ENCODE measurements around the gene OLFM4.
"Not testable (repeated sequence)": the region's sequence is repeated elsewhere in the genome, so short reads cannot be mapped to it uniquely, and the experiment has no call there.

OLFM4 gene

DNA sequence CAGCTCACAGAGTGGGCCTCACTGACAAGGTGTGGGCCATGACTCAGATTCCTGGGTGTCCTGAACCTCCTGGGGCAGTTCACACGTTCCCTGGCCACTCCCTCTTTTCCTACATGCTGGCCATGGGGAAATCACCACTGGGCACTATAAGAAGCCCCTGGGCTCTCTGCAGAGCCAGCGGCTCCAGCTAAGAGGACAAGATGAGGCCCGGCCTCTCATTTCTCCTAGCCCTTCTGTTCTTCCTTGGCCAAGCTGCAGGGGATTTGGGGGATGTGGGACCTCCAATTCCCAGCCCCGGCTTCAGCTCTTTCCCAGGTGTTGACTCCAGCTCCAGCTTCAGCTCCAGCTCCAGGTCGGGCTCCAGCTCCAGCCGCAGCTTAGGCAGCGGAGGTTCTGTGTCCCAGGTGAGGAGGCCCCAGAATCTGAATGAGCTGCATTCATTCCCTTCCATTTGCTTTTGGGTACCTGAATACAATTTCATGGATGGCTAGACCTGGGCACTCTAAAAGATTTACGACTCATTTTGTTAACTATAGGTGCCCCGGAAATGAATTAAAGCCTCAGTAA, at the start of gene OLFM4:
OLFM4 (plus strand) TSS at position 177 of the 567 bp plus-strand sequence; CDS start at position 201, 24 bp downstream.
- DNase-seq (ENCODE audit: low read depth in 2 of 2): no peak

GRCh38 chr13:52978989-52979388, 49.6 kb upstream of the OLFM4 start:
- no peak for DNase-seq (ENCODE audit: low read depth in 2 of 2)

DNA sequence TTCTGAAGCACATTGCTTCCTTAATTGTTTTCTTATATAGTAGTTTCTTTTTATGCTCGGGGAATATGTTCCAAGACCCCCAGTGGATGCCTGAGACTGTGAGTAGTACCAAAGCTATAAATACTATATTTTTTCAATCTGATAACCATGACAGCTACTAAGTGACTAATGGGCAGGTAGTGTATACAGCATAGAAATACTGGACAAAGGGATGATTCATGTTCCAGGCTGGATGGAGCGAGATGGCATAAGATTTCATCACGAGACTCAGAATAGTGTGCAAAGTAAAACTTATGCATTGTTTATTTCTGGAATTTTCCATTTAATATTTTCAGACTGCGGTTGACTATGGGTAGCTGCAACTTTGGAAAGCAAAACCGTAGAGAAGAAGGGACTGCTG, 47.9 kb upstream of the OLFM4 start:
- DNase-seq (ENCODE audit: low read depth in 2 of 2): no peak

DNA sequence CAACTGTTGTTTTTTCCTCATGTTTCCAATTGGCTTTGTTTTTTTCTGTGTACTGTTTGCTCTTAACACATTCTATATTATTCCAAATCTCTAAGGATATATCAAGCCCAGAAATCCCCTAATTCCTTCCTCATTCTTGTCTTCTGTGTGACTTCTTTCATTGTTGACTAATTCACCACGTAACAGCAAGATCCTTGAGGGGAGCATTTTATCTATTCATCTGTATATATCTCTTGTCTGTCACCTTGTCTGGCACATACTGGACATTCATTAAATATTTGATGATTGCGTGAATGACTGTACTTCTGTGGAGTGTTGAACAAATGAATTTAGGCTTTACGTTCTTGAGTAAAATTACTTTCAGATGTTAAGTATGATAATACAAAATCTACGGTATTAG, 44.8 kb upstream of the OLFM4 start:
- DNase-seq (ENCODE audit: low read depth in 2 of 2): no peak

- no peak for DNase-seq (ENCODE audit: low read depth in 2 of 2)
Measured at GRCh38 chr13:52984881-52985363, 43.7 kb upstream of the OLFM4 start.

- no peak for DNase-seq (ENCODE audit: low read depth in 2 of 2)
Measured at GRCh38 chr13:52991344-52992020, 37.1 kb upstream of the OLFM4 start.

- no peak for DNase-seq (ENCODE audit: low read depth in 2 of 2)
Measured at GRCh38 chr13:52992110-52992509, 36.5 kb upstream of the OLFM4 start.

GRCh38 chr13:52994051-52994450, 34.6 kb upstream of the OLFM4 start:
- no peak for DNase-seq (ENCODE audit: low read depth in 2 of 2)

DNA sequence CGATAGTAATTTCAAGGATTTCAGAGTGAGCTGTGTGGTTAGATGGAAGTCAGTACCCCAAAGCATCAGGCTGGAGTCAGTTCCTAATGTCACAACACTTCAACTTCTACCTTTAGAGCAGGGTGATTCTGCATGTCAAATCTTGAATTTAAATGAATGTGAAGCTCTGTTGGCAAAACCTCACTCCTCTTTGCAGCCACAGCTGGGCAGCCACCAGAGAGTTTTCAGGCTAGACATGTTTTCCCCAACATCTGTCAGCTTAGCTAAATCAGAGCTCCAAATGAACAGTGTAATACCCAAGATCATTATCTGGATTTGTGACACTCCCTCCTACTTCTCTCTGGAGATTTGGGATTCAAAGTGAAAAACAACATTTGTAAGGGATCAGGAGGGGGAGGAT, 33.7 kb upstream of the OLFM4 start:
- DNase-seq (ENCODE audit: low read depth in 2 of 2): no peak

DNA sequence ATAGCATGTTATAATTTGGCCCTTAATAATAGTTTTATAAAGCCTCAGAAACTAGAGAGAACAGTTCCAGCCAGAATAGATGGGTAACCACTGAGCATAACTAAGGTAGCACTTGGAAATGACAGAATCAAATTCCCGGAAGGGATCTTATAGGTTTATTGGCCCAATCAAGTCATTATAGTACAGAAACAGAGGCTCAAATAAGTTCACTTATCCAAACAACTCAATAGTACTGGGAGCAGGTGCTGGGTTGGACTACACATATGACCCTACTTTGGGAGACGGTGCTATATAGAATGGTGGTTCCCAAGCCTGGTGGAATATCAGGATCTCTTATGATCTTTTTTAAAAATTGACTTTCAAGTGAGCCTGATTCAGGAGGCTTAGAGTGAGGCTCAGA, 32.7 kb upstream of the OLFM4 start:
- DNase-seq (ENCODE audit: low read depth in 2 of 2): no peak

DNA sequence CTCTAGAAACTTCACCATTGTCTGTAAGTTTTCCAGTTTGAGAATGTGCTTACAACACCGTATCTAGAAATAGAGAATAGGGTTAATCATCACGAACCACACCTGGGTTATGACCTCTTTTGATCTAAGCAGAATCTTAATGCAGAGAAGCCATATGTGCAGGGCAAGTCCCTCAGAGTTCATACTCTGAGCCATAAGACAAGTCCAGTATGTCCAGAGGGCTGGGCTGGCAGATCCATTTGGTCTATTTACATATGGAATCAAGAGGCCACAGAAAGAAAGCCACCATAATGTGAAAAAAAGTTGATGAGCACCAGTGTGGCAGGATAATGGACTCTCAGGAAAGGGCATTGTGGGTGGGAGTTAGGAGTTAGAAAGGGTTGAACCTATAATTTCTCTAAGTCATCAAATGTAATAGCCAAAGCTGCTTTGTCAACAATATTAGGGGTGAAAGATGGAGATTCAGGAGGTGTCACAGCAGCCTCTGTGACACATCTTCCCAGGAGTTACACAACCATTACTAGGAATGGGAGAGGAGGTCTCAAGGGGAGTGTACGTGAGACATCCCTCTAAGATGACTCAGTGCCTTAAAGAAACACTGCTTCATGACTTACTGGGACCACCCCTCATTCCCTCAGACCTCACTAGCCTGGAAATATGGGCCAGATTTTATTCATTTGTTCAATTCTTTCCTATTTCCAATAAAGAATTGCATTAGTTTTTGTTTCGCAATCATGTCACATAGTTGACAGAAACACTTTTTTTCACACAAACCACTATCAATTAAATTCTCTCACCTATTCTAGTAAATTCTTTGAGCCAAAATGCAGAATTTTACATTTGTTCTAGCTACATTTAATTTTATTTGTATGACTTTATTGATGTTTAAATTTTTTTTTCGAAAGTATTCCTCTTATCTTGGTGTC, 30.4 kb upstream of the OLFM4 start:
- no peak for DNase-seq (ENCODE audit: low read depth in 2 of 2)

GRCh38 chr13:52999093-52999696, 29.4 kb upstream of the OLFM4 start:
- DNase-seq (ENCODE audit: low read depth in 2 of 2): no peak

GRCh38 chr13:53001444-53002225, 27.0 kb upstream of the OLFM4 start:
- no peak for DNase-seq (ENCODE audit: low read depth in 2 of 2)

DNA sequence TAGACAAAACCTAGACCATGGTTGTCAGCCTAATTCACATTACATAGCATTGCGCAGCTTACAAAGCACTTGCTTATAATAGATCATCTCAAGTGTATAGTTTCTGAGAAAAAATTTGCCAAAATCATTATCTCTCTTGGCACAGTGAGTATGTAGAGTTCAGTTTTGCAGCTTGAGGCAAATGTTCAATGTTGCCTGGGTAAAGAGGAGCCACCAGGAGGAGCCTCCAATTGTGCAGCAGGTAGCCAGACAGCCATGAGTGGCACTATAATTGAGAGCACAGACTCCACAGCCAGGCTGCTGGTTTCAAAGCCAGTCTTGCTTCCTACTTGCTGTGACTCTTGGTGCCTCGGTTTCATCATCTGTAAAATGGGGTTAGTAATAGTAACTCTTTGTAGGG, 24.0 kb upstream of the OLFM4 start:
- no peak for DNase-seq (ENCODE audit: low read depth in 2 of 2)

DNA sequence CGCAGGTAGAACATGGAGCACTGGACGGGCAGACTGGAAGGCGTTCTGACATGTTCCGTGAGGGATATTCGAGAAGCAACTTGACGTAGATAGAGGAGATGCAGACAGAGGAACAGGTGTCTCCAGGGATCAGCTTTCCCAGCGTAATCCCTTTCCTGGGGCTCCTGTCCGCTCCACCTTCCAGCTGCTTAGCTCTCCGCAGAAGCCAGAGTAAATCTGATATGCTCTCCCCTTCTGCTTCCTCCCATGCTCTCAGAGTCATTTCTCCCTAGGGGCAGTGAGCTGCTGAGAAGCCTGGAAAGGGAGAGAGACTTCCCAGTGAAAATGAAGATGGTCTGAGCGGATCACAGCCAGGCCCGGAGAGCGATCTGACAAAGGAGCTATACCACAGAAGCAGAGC, 23.0 kb upstream of the OLFM4 start:
- no peak for DNase-seq (ENCODE audit: low read depth in 2 of 2)

GRCh38 chr13:53007872-53008271, 20.7 kb upstream of the OLFM4 start:
- DNase-seq (ENCODE audit: low read depth in 2 of 2): no peak

GRCh38 chr13:53010374-53011105, 18.1 kb upstream of the OLFM4 start:
- no peak for DNase-seq (ENCODE audit: low read depth in 2 of 2)

DNA sequence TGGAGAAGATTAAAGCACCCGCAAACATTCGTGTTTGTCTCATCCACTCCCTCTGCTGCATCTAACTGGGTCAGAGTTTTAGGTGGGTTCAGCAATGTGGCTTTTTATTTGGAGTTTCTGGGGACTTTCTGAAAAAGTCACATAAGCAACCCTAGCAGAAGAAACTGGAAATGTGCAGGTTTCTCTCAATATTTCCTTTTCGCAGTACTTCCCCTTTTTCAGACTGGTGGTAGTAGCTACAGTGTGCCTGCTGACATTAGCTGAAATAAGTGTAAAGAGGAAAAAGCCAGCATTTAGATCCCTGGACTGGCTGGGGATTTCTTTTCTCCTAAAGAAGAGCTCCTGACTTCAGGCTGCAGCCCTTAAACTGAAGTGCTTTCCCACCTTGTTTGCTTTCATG, 15.9 kb upstream of the OLFM4 start:
- no peak for DNase-seq (ENCODE audit: low read depth in 2 of 2)

DNA sequence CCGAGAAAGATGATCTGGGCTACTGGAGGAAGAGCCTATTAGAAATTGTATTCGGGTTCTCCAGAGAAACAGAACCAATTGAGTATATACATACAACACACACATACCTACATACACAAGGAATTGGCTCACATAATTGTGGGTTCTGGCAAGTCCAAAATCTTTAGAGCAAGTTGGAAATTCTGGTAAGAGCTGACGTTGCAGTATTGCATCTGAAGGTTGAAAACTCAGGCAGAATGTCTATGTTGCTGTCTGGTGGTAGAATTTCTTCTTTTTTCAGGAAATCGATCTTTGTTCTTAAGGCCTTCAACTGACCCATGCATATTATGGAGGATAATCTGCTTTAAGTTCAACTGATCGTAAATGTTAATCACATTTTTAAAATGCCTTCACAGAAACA, 15.5 kb upstream of the OLFM4 start:
- DNase-seq (ENCODE audit: low read depth in 2 of 2): no peak

- not testable (repeated sequence) for DNase-seq (ENCODE audit: low read depth in 2 of 2)
Measured at GRCh38 chr13:53014018-53014417, 14.6 kb upstream of the OLFM4 start.

Data from stimulated activated CD4-positive, alpha-beta T cell treated with anti-CD3 and anti-CD28 coated beads, Interleukin-1b, Interleukin-23, amount 100 ng/mL, for 1 hour (primary cell).